ENCODE data around the gene EPN1.

DNA sequence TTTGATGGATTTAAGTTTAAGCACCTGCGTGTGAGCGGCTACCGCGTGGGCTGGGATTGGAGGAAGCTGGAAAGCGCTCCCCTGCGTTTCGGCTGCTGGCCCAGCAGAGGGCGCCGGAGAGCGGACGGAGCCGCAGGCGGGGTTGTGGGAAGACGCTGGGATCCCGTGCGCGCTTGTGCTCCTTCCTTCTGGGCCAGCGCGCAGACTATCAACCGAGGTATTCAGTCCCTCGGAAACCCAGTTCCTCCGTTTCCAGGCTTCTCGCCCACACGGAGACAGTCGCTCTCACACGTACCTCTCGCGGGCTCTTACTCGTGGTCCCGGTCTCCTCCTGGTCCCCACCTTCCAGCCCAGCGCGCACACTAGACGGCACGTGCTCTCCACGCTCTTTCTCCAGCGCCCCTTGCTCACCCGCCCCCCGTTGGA lies 28.8 kb downstream of the EPN1 start:
- TF ChIP-seq, protein P1, sequence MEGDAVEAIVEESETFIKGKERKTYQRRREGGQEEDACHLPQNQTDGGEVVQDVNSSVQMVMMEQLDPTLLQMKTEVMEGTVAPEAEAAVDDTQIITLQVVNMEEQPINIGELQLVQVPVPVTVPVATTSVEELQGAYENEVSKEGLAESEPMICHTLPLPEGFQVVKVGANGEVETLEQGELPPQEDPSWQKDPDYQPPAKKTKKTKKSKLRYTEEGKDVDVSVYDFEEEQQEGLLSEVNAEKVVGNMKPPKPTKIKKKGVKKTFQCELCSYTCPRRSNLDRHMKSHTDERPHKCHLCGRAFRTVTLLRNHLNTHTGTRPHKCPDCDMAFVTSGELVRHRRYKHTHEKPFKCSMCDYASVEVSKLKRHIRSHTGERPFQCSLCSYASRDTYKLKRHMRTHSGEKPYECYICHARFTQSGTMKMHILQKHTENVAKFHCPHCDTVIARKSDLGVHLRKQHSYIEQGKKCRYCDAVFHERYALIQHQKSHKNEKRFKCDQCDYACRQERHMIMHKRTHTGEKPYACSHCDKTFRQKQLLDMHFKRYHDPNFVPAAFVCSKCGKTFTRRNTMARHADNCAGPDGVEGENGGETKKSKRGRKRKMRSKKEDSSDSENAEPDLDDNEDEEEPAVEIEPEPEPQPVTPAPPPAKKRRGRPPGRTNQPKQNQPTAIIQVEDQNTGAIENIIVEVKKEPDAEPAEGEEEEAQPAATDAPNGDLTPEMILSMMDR (IDR thresholded peaks at IDR 0.05) = peak; percentile 40 to 73 (median 54)
- TF ChIP-seq POLR2A (IDR thresholded peaks at IDR 0.05) = no peak
